GM19397 (cell line): ENCODE measurements around the gene GDF3.
"Not testable (repeated sequence)": the region's sequence is repeated elsewhere in the genome, so short reads cannot be mapped to it uniquely, and the experiment has no call there.

ENCODE experiments used
- ATAC-seq: cut with Tn5 transposase; IDR thresholded peaks from one replicate; pipeline ENCODE4 v1.9.1; 2021; ENCODE audit warnings: mild to moderate bottlenecking, moderate library complexity; ENCODE audit not compliant: unreplicated experiment

Gene GDF3

GRCh38 chr12:7668171-7668570, 27.4 kb downstream of the GDF3 start:
- ATAC-seq, result no peak

- no peak for ATAC-seq
Measured at GRCh38 chr12:7667125-7667524, 28.4 kb downstream of the GDF3 start.

- no peak for ATAC-seq
Measured at GRCh38 chr12:7666595-7666994, 29.0 kb downstream of the GDF3 start.

DNA sequence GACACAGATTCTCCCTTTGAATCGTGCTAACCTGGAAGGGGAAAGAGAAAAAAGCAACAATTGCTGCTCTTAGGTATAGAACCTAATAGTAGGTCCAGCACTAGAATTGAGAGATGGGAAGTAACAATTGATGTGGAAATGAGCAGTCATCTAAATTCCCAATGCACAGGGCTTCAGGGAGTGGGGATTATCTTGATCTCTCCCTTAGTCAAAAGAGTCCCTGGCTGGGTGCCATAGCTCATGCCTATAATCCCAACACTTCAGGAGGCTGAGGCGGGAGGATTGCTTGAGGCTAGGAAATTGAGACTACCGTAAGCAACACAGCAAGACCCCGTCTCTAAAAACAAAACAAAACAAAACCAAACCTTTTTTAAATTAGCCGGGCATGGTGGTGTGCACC, 33.8 kb downstream of the GDF3 start:
- ATAC-seq, result no peak

- ATAC-seq, result no peak
Measured at GRCh38 chr12:7656121-7656520, 39.5 kb downstream of the GDF3 start.

- ATAC-seq, result no peak
Measured at GRCh38 chr12:7650091-7650490, 45.5 kb downstream of the GDF3 start.

GRCh38 chr12:7647071-7647470, 48.5 kb downstream of the GDF3 start:
- no peak for ATAC-seq

DNA sequence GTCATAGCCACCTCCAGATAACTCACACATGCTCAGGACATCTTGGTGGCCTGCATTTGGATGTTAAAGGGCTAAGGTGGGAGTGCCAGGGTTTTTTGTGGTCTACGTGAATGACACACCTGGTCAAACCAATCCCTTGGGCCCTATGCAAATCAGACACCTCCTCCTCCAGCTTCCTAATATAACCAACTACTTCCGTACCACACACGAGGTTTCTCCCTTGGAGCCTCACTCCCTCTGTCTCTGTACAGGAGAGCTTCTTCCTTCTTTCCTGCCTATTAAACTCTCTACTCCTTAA, 49.4 kb downstream of the GDF3 start:
- no peak for ATAC-seq

DNA sequence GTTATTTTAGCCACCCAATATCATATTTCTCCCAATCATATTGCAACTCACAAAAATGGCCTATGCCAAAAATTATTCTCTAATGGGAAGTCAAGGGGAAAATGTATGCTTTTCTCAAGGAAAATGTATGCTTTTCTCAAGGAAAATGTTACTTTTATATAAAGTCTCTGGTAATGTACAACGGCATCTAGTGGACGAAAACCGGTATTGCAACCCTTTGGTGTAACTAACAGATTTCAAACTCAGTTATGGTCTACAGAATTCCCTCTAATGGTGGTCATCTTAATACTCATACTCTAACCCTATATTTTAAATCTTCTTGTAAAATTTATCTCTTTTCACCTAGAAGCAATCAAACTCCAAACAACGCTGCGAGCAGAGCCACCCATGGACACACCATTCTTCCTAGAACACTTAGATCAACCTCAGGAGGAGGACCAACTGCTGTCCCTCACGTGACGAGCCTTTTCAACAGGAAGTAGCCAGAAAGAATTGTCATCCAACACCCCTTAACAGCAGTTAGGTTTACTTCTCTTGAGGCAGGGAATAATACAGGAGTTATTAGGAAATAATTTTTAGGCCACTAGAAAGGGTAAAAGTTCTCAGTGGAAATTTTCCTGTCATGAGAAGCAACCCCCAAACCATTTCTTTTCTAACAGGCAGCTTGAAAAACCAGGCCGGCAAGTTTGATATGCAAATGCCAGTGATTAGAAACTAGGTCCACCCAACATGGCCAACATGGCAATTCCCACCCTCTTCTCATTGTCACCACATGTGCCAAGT, 50.0 kb downstream of the GDF3 start:
- no peak for ATAC-seq

DNA sequence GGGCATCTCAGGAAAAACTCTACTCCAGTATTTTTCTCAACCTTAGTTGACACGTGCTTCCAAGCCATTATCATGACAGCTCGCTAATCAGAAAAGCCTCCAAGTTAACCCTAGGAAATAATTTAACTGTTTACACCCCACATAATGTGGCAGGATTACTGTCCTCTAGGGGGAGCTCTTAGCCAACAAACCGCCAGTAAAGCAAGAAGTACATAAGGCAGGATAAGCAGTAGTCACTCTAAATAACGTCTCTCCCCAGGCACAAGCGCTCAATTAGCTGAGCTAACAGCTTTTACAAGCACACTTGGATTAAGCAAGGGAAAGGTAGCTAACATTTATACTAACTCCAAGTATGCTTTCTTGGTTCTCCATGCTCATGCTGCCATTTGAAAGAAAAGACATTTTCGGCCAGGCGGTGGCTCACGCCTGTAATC, 52.7 kb downstream of the GDF3 start:
- no peak for ATAC-seq

GRCh38 chr12:7642287-7642686, 53.3 kb downstream of the GDF3 start:
- no peak for ATAC-seq

GRCh38 chr12:7640123-7640995, 55.2 kb downstream of the GDF3 start:
- not testable (repeated sequence) for ATAC-seq
